Motor neuron (in vitro differentiated cells): ENCODE measurements around the gene FAM110A. TPM values are rescaled to one million over a fixed set of nuclear protein-coding genes. Genes with fewer than 3 reads are reported as not detected.
"Not testable (repeated sequence)": the region's sequence is repeated elsewhere in the genome, so short reads cannot be mapped to it uniquely, and the experiment has no call there.

Experiments used
- ATAC-seq, 8 experiments: fragments of 200-7000 bp; cut with Tn5 transposase; replicated peaks in 6 of 8; 2 replicates each; pipeline ENCODE4 v1.8.0; 2021; ENCODE audit warnings: mild to moderate bottlenecking in 8 of 8, moderate library complexity in 8 of 8
- H3K27ac ChIP-seq, 2 donors: fragments of 250-450 bp; sonication (Bioruptor Pico); 2 replicates each; pipeline ENCODE4 v1.9.0; 2021; ENCODE audit warnings: antibody characterized with exemption in 2 of 2, mild to moderate bottlenecking in 2 of 2, moderate library complexity in 1 of 2
- H3K4me1 ChIP-seq, 2 donors: fragments of 250-450 bp; sonication (Bioruptor Pico); replicated peaks in 1 of 2; 2 replicates each; pipeline ENCODE4 v1.6.1; 2021; ENCODE audit warnings: antibody characterized with exemption in 2 of 2, mild to moderate bottlenecking in 2 of 2, moderate library complexity in 1 of 2
- H3K4me3 ChIP-seq, 5 donors: fragments of 250-450 bp; sonication (Bioruptor Pico); 2 replicates each; pipeline ENCODE4 v1.9.0; 2021; ENCODE audit warnings: antibody characterized with exemption in 5 of 5, mild to moderate bottlenecking in 5 of 5, moderate library complexity in 4 of 5
- WGBS, 10 experiments: fragments of 450-650 bp; shearing (Covaris generic); methylation state at CpG; one replicate each; pipeline ENCODE4 v1.0.0; 2022; 5-methylcytosine and 5-hydroxymethylcytosine counted together
- in situ Hi-C, 9 experiments: fragments of 400-800 bp; cut with MboI; loops; one replicate each; pipeline ENCODE4 v1.15.0; 2021; ENCODE audit warnings: low sequenced_read_pairs in 9 of 9, low pct_unique_long_range_greater_than_20kb in 2 of 9; ENCODE audit not compliant: unreplicated experiment in 9 of 9
- total RNA-seq, 8 experiments: library from RNA; unstranded; fragments of 300-600 nt; gene quantifications; 2 replicates each; pipeline versions ENCODE4 v1.2.3 to v1.2.4, GENCODE V29; 2022

Gene FAM110A
- total RNA-seq, 8 experiments from 2014 or later, result 0.86 to 14.9 (median 3.5) TPM

DNA sequence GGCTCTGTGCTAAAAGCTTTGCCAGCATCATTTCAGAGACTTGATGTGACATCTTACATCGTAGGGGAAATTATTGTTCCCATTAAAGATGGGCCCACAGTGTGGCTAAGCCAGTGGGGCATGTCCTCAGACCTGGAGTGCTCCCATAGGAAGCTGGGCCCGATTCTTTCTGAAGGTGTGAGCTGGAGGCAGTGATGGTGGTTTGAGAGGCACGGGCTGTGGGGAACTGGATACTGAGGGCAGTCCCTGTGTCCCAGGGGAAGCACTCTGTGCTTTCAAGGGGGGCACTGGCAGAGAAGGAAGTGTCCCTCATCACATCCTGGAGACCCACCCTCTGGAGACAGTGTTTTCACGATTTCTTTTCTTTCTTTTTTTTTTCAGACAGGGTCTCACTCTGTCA, 8.6 kb upstream of the FAM110A start:
- Histone ChIP-seq H3K4me3 (no peak overlapping the region), H3K27ac (no peak overlapping the region), H3K4me1 (peaks cover 11 to 17% of the 10 kb centered on the region in 2 donors)
- WGBS, 10 experiments, result 40 to 84% (median 76%) methylated on average over 1 to 4 of the region's 4 CpGs; no CpG with 5 or more reads in 5 of the 10 experiments
- in situ Hi-C loops, result loop anchor here in 6 of 9 experiments (25.0 kb wide), 3 partner anchors 137 to 387 kb away; partner anchors contain the start of genes C20orf202 (in 3 of the 6) and PSMF1 (in 1 of the 6)
- no peak for ATAC-seq

- peak in 2 of 8 experiments; percentile 11 to 31 for ATAC-seq
- Histone ChIP-seq H3K27ac (no peak overlapping the region), H3K4me3 (no peak overlapping the region), H3K4me1 (peaks cover 11 to 17% of the 10 kb centered on the region in 2 donors)
- in situ Hi-C loops, result no loop called here
- 54 to 100% (median 92%) methylated on average over 2 to 5 of the region's 9 CpGs; no CpG with 5 or more reads in 2 of the 10 experiments for WGBS, 10 experiments
Observed at GRCh38 chr20:825710-826421, 7.6 kb upstream of the FAM110A start.

- no peak for ATAC-seq
- 65 to 100% (median 80%) methylated on average over 1 to 5 of the region's 7 CpGs; no CpG with 5 or more reads in 2 of the 10 experiments for WGBS, 10 experiments
- H3K4me3 ChIP-seq, result no peak overlapping the region
- no peak overlapping the region for H3K27ac ChIP-seq
- peaks cover 11 to 17% of the 10 kb centered on the region in 2 donors for H3K4me1 ChIP-seq
- in situ Hi-C loops, result no loop called here
Observed at GRCh38 chr20:826695-827323, 6.7 kb upstream of the FAM110A start.

GRCh38 chr20:827981-828380, 5.5 kb upstream of the FAM110A start:
- 82 to 100% (median 92%) methylated on average over 2 to 8 of the region's 8 CpGs for WGBS, 10 experiments
- H3K4me3 ChIP-seq, H3K27ac ChIP-seq, in situ Hi-C loops, ATAC-seq: not testable (repeated sequence)
- peaks cover 9 to 18% of the 10 kb centered on the region in 2 donors for H3K4me1 ChIP-seq

DNA sequence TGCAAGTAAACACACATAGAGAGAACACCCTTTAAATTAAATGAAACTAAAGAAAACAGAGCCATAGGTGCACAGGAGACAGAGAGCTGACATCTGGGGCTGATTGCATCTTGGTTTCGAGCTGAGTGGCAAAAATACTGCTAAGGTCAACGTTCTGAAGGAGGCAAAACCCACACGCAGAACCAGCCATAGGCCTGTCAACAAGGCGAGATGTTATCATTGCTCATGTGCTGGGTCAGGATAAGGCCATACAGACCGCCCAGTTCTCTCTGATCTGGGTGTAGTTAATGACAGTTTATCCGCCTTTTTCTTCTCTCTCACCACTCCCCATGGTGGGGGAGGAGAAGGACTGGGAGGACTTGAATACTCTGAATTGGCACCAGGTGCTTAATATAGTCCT, 4.5 kb upstream of the FAM110A start:
- in situ Hi-C loops, result no loop called here
- peak in 4 of 8 experiments; percentile 9 to 27 (median 12) for ATAC-seq
- H3K27ac ChIP-seq, result peak overlapping the region in 1 of 2 donors; percentile 57
- WGBS, 10 experiments, result 10 to 60% (median 36%) methylated on average over 1 to 5 of the region's 6 CpGs; no CpG with 5 or more reads in 2 of the 10 experiments
- no peak overlapping the region for H3K4me3 ChIP-seq
- peaks cover 5 to 14% of the 10 kb centered on the region in 2 donors for H3K4me1 ChIP-seq

- in situ Hi-C loops, result no loop called here
- ATAC-seq, result no peak
- Histone ChIP-seq H3K4me3 (no peak overlapping the region), H3K4me1 (peaks cover 9 to 14% of the 10 kb centered on the region in 2 donors), H3K27ac (no peak overlapping the region)
- WGBS, 10 experiments, result 80 to 100% (median 100%) methylated on average over 1 to 2 of the region's 2 CpGs; no CpG with 5 or more reads in 5 of the 10 experiments
Observed at GRCh38 chr20:829551-829950, 4.0 kb upstream of the FAM110A start.

GRCh38 chr20:830011-830521, 3.4 kb upstream of the FAM110A start:
- Histone ChIP-seq H3K27ac (no peak overlapping the region), H3K4me1 (peaks cover 11 to 14% of the 10 kb centered on the region in 2 donors), H3K4me3 (no peak overlapping the region)
- ATAC-seq, result no peak
- 32 to 90% (median 75%) methylated on average over 2 to 8 of the region's 8 CpGs for WGBS, 10 experiments
- in situ Hi-C loops, result no loop called here

GRCh38 chr20:831251-831650, 2.3 kb upstream of the FAM110A start:
- Histone ChIP-seq H3K4me1 (peaks cover 11 to 14% of the 10 kb centered on the region in 2 donors), H3K27ac (no peak overlapping the region), H3K4me3 (no peak overlapping the region)
- no peak for ATAC-seq
- WGBS, 10 experiments, result 20 to 83% (median 69%) methylated on average over 1 to 3 of the region's 3 CpGs; no CpG with 5 or more reads in 6 of the 10 experiments
- in situ Hi-C loops, result no loop called here

GRCh38 chr20:831956-832355, 1.6 kb upstream of the FAM110A start:
- in situ Hi-C loops, result no loop called here
- Histone ChIP-seq H3K4me3 (no peak overlapping the region), H3K4me1 (peaks cover 11 to 14% of the 10 kb centered on the region in 2 donors), H3K27ac (no peak overlapping the region)
- no peak for ATAC-seq
- 83 to 100% (median 100%) methylated on average over 1 to 3 of the region's 3 CpGs; no CpG with 5 or more reads in 3 of the 10 experiments for WGBS, 10 experiments

DNA sequence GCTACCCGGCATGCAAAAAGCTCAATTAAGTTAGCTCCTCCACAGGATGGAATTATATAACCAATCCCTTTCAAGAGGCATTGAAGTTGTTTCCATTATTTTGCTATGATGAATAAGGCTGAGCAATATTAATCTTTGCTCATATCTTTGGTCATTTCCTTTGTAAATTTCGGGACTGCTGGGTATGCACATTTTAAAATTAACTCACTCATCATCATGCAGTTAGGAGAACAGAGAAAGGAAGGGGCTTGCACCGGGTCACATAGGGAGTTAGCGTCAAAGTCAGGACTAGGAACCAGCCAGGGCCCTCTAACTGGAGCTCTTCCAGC, 430 bp upstream of the FAM110A start:
- Histone ChIP-seq H3K27ac (no peak overlapping the region), H3K4me3 (peak overlapping the region; percentile 52 to 97 (median 82)), H3K4me1 (peaks cover 11 to 14% of the 10 kb centered on the region in 2 donors)
- peak in 1 of 8 experiments; percentile 46 for ATAC-seq
- WGBS, 10 experiments, result 0 to 100% (median 17%) methylated on average over 1 to 4 of the region's 4 CpGs
- in situ Hi-C loops, result no loop called here

DNA sequence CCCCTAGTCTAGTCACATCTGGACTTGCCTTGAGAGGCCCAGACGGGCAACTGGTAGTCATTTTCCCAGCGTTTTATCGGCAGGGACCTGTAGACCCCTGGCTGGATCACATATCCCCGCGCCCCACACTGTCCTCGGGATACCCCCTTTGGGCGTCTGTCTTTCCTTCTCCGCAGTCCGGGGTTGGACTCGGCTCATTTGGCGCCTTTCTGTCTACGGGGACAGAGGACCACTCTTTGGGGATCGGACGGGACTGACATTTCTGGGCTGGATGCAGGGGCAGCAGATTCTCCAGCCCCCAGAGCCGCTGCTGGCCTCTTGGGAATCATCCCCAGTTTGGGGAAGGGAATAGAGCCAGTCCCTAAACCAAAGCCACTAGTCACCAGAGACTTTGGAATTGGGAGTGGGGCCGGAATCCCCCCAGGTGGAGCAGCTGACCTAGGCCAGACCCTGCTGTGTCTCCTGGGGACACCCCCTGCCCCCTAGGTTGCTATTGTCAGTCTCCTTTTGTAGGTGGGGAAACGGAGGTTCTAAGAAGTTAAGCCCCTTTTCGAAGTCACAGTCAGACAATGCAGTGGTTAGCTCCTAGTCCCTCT, 734 bp downstream of the FAM110A start:
- WGBS, 10 experiments, result 0 to 40% (median 14%) methylated on average over 1 to 7 of the region's 18 CpGs; no CpG with 5 or more reads in 3 of the 10 experiments
- ATAC-seq, result peak in 2 of 8 experiments; percentile 1 to 8
- H3K27ac ChIP-seq, result no peak overlapping the region

GRCh38 chr20:835608-836045, 2.1 kb downstream of the FAM110A start:
- 0 to 83% (median 20%) methylated on average over 1 of the region's 2 CpGs; no CpG with 5 or more reads in 7 of the 10 experiments for WGBS, 10 experiments
- ATAC-seq, result no peak
- H3K27ac ChIP-seq, result no peak overlapping the region
- H3K4me1 ChIP-seq, result peaks cover 3 to 7% of the 10 kb centered on the region in 2 donors
- in situ Hi-C loops, result no loop called here
- H3K4me3 ChIP-seq, result no peak overlapping the region

More for the DNA sequence above, 734 bp downstream of the FAM110A start:
- H3K4me3 ChIP-seq, result peak overlapping the region; percentile 52 to 97 (median 82)
- H3K4me1 ChIP-seq, result peaks cover 7% of the 10 kb centered on the region in 2 donors
- in situ Hi-C loops, result no loop called here

DNA sequence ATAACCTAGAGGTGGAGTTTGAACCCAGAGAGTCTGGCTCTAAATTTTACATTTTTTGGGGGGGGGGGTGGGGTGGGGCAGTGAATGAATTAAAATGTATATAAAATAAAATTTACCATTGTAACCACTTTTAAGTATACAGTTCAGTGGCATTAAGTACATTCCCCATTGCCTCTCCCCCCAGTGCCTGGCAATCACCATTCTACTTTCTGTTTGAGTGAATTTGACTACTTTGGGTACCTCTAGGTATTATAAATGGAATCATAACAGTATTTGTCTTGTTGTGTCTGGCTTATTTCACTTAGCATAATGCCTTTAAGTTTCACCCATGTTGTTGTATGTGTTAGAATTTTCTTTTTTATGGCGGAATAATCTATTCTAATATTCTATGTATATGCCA, 2.7 kb downstream of the FAM110A start:
- 0 to 100% (median 52%) methylated on average over 1 of the region's 1 CpG; no CpG with 5 or more reads in 4 of the 10 experiments for WGBS, 10 experiments
- Histone ChIP-seq H3K4me3 (no peak overlapping the region), H3K27ac (no peak overlapping the region), H3K4me1 (peaks cover 3 to 11% of the 10 kb centered on the region in 2 donors)
- ATAC-seq, result no peak
- in situ Hi-C loops, result no loop called here
